SH-SY5Y (cell line): Measurements from ENCODE around the gene ITSN1.

Experiments used
- GATA2 ChIP-seq: IDR thresholded peaks from 2 replicates; pipeline ENCODE4 v1.6.1; 2011; ENCODE audit warnings: mild to moderate bottlenecking, low read depth, low read length
- GATA3 ChIP-seq: IDR thresholded peaks from 2 replicates; pipeline ENCODE4 v1.6.1; 2011; ENCODE audit warnings: low read depth, mild to moderate bottlenecking, low read length, moderate library complexity

ITSN1 gene

DNA sequence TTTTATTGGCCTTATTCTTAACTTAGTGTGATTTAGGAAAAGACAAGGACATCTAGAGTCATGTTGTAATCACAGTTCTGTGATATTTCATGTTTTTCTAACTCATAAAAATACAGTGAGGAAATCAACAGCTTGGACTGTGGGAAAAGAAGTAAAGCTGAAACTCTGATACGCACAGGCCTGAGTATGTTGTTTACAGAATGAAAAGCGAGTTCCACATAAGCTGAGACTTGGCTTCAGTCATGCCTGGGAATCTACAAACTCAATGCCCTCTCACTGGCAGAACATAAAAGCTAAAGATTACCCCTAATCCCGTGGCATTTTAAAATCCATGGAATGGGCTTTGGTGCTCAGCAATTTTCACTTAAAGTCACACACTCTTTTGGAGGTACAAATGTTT lies 296.9 kb downstream of the ITSN1 start:
- TF ChIP-seq GATA3 (no peak), GATA2 (no peak)

- TF ChIP-seq GATA3 (no peak), GATA2 (no peak)
These were observed 298.0 kb downstream of the ITSN1 start for GRCh38 chr21:33940164-33940880.

- TF ChIP-seq GATA2 (no peak), GATA3 (no peak)
These were observed 298.6 kb downstream of the ITSN1 start for GRCh38 chr21:33940881-33941245.

GRCh38 chr21:33942426-33942825 lies 300.1 kb downstream of the ITSN1 start:
- no peak for TF ChIP-seq GATA2
- no peak for TF ChIP-seq GATA3

DNA sequence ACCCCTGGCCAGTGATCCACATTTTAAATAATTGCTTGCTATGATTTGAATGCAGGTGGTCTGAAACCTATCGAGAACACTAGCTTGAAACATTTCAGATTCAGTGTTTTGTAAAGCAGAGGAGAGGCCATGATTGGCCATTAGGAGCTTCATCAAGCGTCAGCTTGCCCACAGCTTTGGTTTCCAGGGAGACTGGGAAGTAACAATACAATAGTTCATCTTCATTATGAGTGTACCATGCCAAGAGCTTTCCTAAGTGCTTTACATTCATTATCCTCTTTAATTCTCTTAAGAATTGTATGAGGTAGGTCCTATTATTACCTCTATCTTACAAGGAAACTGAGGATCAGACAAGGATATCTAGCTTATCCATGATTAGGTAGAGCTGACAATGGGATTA lies 301.0 kb downstream of the ITSN1 start:
- TF ChIP-seq GATA3 (no peak), GATA2 (no peak)

DNA sequence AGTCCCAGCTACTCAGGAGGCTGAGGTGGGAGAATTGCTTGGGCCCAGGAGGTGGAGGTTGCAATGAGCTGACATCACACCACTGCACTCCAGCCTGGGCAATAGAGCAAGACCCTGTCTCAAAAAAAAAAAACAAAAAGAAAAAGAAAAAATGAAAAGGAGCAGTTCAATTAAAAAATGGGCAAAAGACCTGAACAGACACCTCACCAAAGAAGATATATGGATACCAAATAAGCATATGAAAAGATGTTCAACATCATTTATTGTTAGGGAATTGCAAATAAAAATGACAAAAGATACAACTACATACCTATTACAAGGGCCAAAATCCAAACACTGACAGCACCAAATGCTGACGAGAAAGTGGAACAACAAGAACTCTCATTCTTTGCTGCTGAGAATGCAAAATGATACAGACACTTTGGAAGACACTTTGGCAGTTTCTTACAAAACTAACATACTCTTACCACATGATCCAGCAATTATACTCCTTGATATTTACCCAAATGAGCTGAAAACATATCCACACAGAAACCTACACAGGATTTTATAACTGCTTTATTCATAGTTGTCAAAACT lies 302.0 kb downstream of the ITSN1 start:
- no peak for TF ChIP-seq GATA2
- no peak for TF ChIP-seq GATA3

- TF ChIP-seq GATA2, result no peak
- no peak for TF ChIP-seq GATA3
These were observed 303.5 kb downstream of the ITSN1 start for GRCh38 chr21:33945652-33946270.

DNA sequence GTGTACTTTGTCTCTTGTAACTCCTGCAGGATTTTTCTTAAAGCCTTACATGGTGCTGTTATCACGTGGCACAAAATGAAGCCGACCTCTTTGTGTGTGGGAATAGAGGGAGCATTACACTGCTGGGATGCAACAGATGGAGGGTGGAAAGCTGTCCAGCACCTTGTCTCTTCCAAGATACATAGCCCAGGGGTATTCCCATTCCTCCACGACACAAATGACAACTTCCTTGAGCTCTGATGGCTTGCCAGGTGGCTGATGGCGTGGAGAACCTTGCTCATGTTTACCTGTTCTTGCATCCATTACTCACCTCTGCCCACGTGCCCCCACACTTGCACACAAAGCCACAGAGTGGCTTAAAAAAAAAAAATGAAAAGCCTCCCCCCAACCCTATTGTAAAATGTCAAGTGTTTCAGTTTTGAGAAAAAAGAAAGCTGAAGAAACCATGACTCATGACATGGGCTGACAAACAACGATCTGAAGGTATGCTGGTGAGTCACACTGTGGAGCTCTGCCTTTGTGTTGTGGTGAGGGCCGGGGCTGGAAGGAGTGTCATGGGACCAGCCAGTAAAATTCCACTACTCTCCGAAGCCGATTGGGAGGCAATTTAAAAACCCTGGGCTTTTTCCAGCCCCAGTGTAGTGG lies 305.3 kb downstream of the ITSN1 start:
- TF ChIP-seq GATA3, result no peak
- TF ChIP-seq GATA2, result no peak

DNA sequence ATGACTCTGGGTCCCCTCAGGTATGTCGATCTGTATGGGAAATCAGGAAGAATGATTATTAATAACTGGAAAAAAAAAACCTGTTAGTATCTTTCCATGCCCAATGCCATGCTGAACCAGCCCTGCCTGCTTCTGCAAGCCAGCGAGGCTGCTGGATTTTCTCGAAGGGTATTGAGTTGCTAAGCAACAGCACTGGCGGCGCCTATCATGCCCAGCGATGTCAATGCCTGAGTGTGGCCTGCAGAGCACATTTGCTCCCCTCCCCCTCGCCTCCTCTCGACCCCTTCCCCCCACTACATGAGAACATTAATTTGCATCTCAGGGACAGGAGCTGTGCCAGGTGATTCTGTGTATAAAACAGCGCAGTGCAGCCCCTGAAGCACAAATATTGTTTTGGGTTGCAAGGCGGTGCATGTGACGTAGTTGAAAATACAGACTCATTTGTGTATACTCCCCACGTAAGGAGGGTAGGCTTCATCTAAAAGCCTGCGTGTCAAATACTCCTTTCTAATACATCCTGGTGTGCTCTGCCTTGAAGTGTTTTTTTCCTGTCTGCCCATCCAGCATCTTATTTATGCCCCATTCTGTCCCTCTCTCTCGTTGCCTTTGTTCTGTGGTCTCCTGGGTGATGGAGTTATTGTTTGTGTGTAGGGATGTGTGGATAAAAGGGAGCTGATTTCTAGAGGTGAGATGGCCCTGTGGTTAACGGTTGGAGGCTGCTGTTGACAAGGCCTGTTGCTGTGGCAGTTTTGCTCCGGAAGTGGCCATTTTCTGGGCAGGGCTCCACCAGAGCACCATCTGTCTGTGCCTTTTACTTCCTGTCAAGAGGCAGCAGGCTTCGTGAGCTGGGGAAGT lies 306.0 kb downstream of the ITSN1 start:
- TF ChIP-seq GATA3, result no peak
- no peak for TF ChIP-seq GATA2

GRCh38 chr21:33948951-33949444 lies 306.7 kb downstream of the ITSN1 start:
- no peak for TF ChIP-seq GATA2
- no peak for TF ChIP-seq GATA3
